AG09309 (cell line): ENCODE results near the gene ATF7.
"Not testable (repeated sequence)": the region's sequence is repeated elsewhere in the genome, so short reads cannot be mapped to it uniquely, and the experiment has no call there.

Experiments used
- DNase-seq: peaks from one replicate; pipeline ENCODE4 v3.0.0-alpha.2; 2010; ENCODE audit warnings: low read depth
- H3K4me3 ChIP-seq: 2 replicates; pipeline ENCODE4 v1.5.1; 2011; ENCODE audit warnings: mild to moderate bottlenecking, low read depth, low read length, moderate library complexity; ENCODE audit not compliant: control insufficient read depth
- CTCF ChIP-seq: IDR thresholded peaks from 2 replicates; pipeline ENCODE4 v1.5.1; 2011; ENCODE audit warnings: mild to moderate bottlenecking, low read depth, low read length, inconsistent platforms; ENCODE audit not compliant: insufficient read depth, control insufficient read depth; ENCODE audit errors: missing control alignments

Gene ATF7

GRCh38 chr12:53651737-53652136 lies 25.6 kb upstream of the ATF7 start:
- DNase-seq = no peak
- H3K4me3 ChIP-seq = no peak overlapping the region
- TF ChIP-seq CTCF = no peak

GRCh38 chr12:53646300-53646699 lies 20.1 kb upstream of the ATF7 start:
- DNase-seq, H3K4me3 ChIP-seq: not testable (repeated sequence)

- H3K4me3 ChIP-seq = no peak overlapping the region
- DNase-seq = no peak
- no peak for TF ChIP-seq CTCF
These were observed 19.0 kb upstream of the ATF7 start for GRCh38 chr12:53645165-53645564.

GRCh38 chr12:53644133-53644532 lies 18.0 kb upstream of the ATF7 start:
- TF ChIP-seq CTCF = no peak
- H3K4me3 ChIP-seq = no peak overlapping the region
- DNase-seq = no peak

- DNase-seq = no peak
- no peak for TF ChIP-seq CTCF
- H3K4me3 ChIP-seq = no peak overlapping the region
These were observed 17.2 kb upstream of the ATF7 start for GRCh38 chr12:53643232-53643979.

- no peak for DNase-seq
- H3K4me3 ChIP-seq = no peak overlapping the region
- TF ChIP-seq CTCF = no peak
These were observed 11.9 kb upstream of the ATF7 start for GRCh38 chr12:53638057-53638456.

- no peak for TF ChIP-seq CTCF
- H3K4me3 ChIP-seq = no peak overlapping the region
- no peak for DNase-seq
These were observed 10.5 kb upstream of the ATF7 start for GRCh38 chr12:53636641-53637040.

GRCh38 chr12:53635708-53636107 lies 9.5 kb upstream of the ATF7 start:
- not testable (repeated sequence) for DNase-seq, H3K4me3 ChIP-seq
